HepG2 (cell line): ENCODE results near the gene MARCHF2. TPM values are rescaled to one million over a fixed set of nuclear protein-coding genes. Genes with fewer than 3 reads are reported as not detected.

Experiments
- KDM5A ChIP-seq: fragments of 200-600 bp; sonication (generic); IDR thresholded peaks from 2 replicates; pipeline ENCODE4 v1.7.0; 2018; ENCODE audit warnings: antibody characterized with exemption, mild to moderate bottlenecking, low read length, borderline replicate concordance
- NFRKB ChIP-seq: fragments of 450-650 bp; IDR thresholded peaks from 2 replicates; pipeline ENCODE4 v1.6.1; 2017
- NONO ChIP-seq, 2 experiments: fragments of 450-650 bp in 1 of 2; sonication (generic) in 1 of 2; formaldehyde crosslinking in 1 of 2; IDR thresholded peaks in 1 of 2; conservative IDR thresholded peaks in 1 of 2; 2 replicates each; pipeline versions ENCODE4 v1.6.1 to v1.8.0; 2017 to 2022; ENCODE audit warnings: mild to moderate bottlenecking in 1 of 2, missing genetic modification reagents in 1 of 2, moderate library complexity in 1 of 2
- PAX8 ChIP-seq: sonication (generic); formaldehyde crosslinking; IDR thresholded peaks from 2 replicates; pipeline ENCODE4 v1.8.0; 2022; ENCODE audit warnings: mild to moderate bottlenecking, missing genetic modification reagents, borderline replicate concordance
- RAD21 ChIP-seq: fragments of 450-650 bp; formaldehyde crosslinking; IDR thresholded peaks from 2 replicates; pipeline ENCODE4 v1.5.0; 2020; ENCODE audit warnings: mild to moderate bottlenecking
- REPIN1 ChIP-seq: sonication (generic); formaldehyde crosslinking; IDR thresholded peaks from 2 replicates; pipeline ENCODE4 v1.8.0; 2022; ENCODE audit warnings: missing genetic modification reagents, low read depth, mild to moderate bottlenecking, borderline replicate concordance
- SIX1 ChIP-seq: sonication (generic); formaldehyde crosslinking; IDR thresholded peaks from 2 replicates; pipeline ENCODE4 v1.4.0; 2020; ENCODE audit warnings: missing genetic modification reagents, borderline replicate concordance
- SOX5 ChIP-seq: IDR thresholded peaks from 2 replicates; pipeline ENCODE4 v1.6.1; 2016; ENCODE audit warnings: borderline replicate concordance
- ZNF30 ChIP-seq: sonication (generic); formaldehyde crosslinking; IDR thresholded peaks from 2 replicates; pipeline ENCODE4 v1.5.0; 2020; ENCODE audit warnings: mild to moderate bottlenecking, missing genetic modification reagents
- ZNF713 ChIP-seq: sonication (generic); formaldehyde crosslinking; IDR thresholded peaks from 2 replicates; pipeline ENCODE4 v1.4.0; 2020; ENCODE audit warnings: mild to moderate bottlenecking, missing genetic modification reagents
- polyA plus RNA-seq, 8 experiments: library from polyadenylated mRNA; depleted of rRNA in 3 of 8; stranded (reverse) in 7 of 8; unstranded in 1 of 8; fragments of >200 nt; fragmentation: Illumina TruSeq in 4 of 8; extraction: Trizol in 4 of 8; gene quantifications; 2 replicates each; pipeline versions ENCODE4 v1.2.1 to v1.2.3, GENCODE V29; 2011 to 2016; ENCODE audit warnings: low read depth in 4 of 8, missing spikeins in 1 of 8, mixed read lengths in 1 of 8; ENCODE audit not compliant: insufficient read depth in 1 of 8
- total RNA-seq, 5 experiments: library from RNA; depleted of rRNA; stranded (reverse); fragments of >200 nt; fragmentation: Illumina TruSeq; extraction: Trizol; gene quantifications; 2 replicates each; pipeline ENCODE4 v1.2.3, GENCODE V29; 2016; ENCODE audit warnings: low read depth in 1 of 5
- TF ChIP-seq, protein P1 (sequence below): sonication (generic); formaldehyde crosslinking; IDR thresholded peaks from 2 replicates; pipeline ENCODE4 v1.4.0; 2020; ENCODE audit warnings: missing genetic modification reagents
- TF ChIP-seq, protein P2 (sequence below): IDR thresholded peaks from 2 replicates; pipeline ENCODE4 v1.4.0; 2020; ENCODE audit warnings: mild to moderate bottlenecking, missing genetic modification reagents
- TF ChIP-seq, protein P3 (sequence below): IDR thresholded peaks from 2 replicates; pipeline ENCODE4 v1.6.1; 2016; ENCODE audit warnings: low read depth, borderline replicate concordance
- TF ChIP-seq, protein P4 (sequence below): sonication (generic); formaldehyde crosslinking; IDR thresholded peaks from 2 replicates; pipeline ENCODE4 v1.5.1; 2020; ENCODE audit warnings: mild to moderate bottlenecking, missing genetic modification reagents, moderate library complexity

MARCHF2 gene
- total and polyA plus RNA-seq, 2 of the 13 experiments (the other 11 are each of a cell fraction or from before 2014, with no cell fraction given), result 12.7 to 13.0 TPM

DNA sequence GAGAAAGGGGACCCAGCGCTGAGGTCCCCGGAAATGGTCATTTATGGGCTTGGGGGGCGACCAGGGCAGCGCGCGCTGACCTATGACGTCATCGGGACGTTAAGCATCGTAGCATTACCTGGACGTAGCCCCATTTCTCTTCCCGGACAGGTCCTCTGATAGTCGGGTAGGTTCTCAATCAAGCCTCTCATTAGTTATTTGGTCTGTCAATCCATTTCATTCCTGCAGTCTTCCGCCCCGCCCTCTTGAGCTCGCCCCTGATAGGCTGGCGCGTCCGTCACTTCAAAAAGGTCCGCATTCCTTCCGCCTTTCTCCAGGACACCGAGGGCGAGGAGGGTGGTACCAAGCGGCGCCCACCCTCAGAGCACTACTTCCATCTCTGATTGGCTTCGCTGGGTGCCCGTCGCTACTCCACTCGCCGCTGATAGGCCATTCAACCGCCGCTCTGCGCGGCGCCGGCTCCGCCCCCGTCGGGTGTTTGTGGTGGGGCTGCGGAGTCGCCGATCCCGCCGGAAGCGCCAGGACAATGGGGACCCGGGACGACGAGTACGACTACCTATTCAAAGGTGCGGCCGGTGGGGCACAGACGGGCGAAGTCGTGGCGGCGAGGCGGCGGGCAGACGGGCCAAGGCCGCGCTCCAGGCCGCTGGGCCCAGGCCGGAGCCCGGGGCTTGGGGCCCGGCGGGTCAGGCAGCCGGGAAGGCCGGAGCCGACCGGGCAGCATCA lies 23.1 kb upstream of the MARCHF2 start, which contains the start of gene RAB11B (continued):
- TF ChIP-seq RAD21 (CRISPR knock-in tag) (peak; percentile 51; the same call in 1 of the 2 replicates), NFRKB (no peak), PAX8 (CRISPR knock-in tag) (peak; percentile 89; the same call in 1 of the 2 replicates), SOX5 (CRISPR knock-in tag) (no peak), ZNF30 (CRISPR knock-in tag) (no peak), ZNF713 (no peak), KDM5A (peak; percentile 40; the same call in 1 of the 2 replicates), REPIN1 (CRISPR knock-in tag) (no peak), SIX1 (no peak), NONO (IDR thresholded peaks at IDR 0.05) (no peak), NONO (CRISPR knock-in tag; conservative IDR thresholded peaks at IDR 0.05) (peak; percentile 53; the same call in 1 of the 2 replicates)
- TF ChIP-seq, protein P1, sequence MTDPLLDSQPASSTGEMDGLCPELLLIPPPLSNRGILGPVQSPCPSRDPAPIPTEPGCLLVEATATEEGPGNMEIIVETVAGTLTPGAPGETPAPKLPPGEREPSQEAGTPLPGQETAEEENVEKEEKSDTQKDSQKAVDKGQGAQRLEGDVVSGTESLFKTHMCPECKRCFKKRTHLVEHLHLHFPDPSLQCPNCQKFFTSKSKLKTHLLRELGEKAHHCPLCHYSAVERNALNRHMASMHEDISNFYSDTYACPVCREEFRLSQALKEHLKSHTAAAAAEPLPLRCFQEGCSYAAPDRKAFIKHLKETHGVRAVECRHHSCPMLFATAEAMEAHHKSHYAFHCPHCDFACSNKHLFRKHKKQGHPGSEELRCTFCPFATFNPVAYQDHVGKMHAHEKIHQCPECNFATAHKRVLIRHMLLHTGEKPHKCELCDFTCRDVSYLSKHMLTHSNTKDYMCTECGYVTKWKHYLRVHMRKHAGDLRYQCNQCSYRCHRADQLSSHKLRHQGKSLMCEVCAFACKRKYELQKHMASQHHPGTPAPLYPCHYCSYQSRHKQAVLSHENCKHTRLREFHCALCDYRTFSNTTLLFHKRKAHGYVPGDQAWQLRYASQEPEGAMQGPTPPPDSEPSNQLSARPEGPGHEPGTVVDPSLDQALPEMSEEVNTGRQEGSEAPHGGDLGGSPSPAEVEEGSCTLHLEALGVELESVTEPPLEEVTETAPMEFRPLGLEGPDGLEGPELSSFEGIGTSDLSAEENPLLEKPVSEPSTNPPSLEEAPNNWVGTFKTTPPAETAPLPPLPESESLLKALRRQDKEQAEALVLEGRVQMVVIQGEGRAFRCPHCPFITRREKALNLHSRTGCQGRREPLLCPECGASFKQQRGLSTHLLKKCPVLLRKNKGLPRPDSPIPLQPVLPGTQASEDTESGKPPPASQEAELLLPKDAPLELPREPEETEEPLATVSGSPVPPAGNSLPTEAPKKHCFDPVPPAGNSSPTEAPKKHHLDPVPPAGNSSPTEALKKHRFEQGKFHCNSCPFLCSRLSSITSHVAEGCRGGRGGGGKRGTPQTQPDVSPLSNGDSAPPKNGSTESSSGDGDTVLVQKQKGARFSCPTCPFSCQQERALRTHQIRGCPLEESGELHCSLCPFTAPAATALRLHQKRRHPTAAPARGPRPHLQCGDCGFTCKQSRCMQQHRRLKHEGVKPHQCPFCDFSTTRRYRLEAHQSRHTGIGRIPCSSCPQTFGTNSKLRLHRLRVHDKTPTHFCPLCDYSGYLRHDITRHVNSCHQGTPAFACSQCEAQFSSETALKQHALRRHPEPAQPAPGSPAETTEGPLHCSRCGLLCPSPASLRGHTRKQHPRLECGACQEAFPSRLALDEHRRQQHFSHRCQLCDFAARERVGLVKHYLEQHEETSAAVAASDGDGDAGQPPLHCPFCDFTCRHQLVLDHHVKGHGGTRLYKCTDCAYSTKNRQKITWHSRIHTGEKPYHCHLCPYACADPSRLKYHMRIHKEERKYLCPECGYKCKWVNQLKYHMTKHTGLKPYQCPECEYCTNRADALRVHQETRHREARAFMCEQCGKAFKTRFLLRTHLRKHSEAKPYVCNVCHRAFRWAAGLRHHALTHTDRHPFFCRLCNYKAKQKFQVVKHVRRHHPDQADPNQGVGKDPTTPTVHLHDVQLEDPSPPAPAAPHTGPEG (CRISPR knock-in tag), result peak; percentile 13; the same call in 1 of the 2 replicates
- TF ChIP-seq, protein P2, sequence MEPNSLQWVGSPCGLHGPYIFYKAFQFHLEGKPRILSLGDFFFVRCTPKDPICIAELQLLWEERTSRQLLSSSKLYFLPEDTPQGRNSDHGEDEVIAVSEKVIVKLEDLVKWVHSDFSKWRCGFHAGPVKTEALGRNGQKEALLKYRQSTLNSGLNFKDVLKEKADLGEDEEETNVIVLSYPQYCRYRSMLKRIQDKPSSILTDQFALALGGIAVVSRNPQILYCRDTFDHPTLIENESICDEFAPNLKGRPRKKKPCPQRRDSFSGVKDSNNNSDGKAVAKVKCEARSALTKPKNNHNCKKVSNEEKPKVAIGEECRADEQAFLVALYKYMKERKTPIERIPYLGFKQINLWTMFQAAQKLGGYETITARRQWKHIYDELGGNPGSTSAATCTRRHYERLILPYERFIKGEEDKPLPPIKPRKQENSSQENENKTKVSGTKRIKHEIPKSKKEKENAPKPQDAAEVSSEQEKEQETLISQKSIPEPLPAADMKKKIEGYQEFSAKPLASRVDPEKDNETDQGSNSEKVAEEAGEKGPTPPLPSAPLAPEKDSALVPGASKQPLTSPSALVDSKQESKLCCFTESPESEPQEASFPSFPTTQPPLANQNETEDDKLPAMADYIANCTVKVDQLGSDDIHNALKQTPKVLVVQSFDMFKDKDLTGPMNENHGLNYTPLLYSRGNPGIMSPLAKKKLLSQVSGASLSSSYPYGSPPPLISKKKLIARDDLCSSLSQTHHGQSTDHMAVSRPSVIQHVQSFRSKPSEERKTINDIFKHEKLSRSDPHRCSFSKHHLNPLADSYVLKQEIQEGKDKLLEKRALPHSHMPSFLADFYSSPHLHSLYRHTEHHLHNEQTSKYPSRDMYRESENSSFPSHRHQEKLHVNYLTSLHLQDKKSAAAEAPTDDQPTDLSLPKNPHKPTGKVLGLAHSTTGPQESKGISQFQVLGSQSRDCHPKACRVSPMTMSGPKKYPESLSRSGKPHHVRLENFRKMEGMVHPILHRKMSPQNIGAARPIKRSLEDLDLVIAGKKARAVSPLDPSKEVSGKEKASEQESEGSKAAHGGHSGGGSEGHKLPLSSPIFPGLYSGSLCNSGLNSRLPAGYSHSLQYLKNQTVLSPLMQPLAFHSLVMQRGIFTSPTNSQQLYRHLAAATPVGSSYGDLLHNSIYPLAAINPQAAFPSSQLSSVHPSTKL (CRISPR knock-in tag), result 0 out of 2 replicates have a peak, but pooled peaks have one; percentile 9
- TF ChIP-seq, protein P3, sequence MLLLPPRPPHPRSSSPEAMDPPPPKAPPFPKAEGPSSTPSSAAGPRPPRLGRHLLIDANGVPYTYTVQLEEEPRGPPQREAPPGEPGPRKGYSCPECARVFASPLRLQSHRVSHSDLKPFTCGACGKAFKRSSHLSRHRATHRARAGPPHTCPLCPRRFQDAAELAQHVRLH, result no peak; the same call in 1 of the 2 replicates
- TF ChIP-seq, protein P4, sequence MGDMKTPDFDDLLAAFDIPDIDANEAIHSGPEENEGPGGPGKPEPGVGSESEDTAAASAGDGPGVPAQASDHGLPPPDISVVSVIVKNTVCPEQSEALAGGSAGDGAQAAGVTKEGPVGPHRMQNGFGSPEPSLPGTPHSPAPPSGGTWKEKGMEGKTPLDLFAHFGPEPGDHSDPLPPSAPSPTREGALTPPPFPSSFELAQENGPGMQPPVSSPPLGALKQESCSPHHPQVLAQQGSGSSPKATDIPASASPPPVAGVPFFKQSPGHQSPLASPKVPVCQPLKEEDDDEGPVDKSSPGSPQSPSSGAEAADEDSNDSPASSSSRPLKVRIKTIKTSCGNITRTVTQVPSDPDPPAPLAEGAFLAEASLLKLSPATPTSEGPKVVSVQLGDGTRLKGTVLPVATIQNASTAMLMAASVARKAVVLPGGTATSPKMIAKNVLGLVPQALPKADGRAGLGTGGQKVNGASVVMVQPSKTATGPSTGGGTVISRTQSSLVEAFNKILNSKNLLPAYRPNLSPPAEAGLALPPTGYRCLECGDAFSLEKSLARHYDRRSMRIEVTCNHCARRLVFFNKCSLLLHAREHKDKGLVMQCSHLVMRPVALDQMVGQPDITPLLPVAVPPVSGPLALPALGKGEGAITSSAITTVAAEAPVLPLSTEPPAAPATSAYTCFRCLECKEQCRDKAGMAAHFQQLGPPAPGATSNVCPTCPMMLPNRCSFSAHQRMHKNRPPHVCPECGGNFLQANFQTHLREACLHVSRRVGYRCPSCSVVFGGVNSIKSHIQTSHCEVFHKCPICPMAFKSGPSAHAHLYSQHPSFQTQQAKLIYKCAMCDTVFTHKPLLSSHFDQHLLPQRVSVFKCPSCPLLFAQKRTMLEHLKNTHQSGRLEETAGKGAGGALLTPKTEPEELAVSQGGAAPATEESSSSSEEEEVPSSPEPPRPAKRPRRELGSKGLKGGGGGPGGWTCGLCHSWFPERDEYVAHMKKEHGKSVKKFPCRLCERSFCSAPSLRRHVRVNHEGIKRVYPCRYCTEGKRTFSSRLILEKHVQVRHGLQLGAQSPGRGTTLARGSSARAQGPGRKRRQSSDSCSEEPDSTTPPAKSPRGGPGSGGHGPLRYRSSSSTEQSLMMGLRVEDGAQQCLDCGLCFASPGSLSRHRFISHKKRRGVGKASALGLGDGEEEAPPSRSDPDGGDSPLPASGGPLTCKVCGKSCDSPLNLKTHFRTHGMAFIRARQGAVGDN (CRISPR knock-in tag), result peak; percentile 61
